HL-60/S4 treated with retinoic acid at 250 ng/mL for 4 days and 3 days (cell line): ENCODE measurements around the gene STXBP1.

Experiments
- in situ Hi-C: fragments of 300-500 bp; cut with MboI; formaldehyde crosslinking; loops from 2 replicates; pipeline ENCODE4 v1.7.0; 2022; ENCODE audit warnings: low sequenced_read_pairs

The STXBP1 gene

GRCh38 chr9:127712371-127712770 is 100.3 kb downstream of the STXBP1 start:
- in situ Hi-C loops: no loop called here

- in situ Hi-C loops: no loop called here
Measured at GRCh38 chr9:127712867-127713266, 100.8 kb downstream of the STXBP1 start.

- in situ Hi-C loops: no loop called here
Measured at GRCh38 chr9:127714020-127714750, 102.1 kb downstream of the STXBP1 start.

GRCh38 chr9:127714951-127715469 is 102.9 kb downstream of the STXBP1 start:
- in situ Hi-C loops: no loop called here

DNA sequence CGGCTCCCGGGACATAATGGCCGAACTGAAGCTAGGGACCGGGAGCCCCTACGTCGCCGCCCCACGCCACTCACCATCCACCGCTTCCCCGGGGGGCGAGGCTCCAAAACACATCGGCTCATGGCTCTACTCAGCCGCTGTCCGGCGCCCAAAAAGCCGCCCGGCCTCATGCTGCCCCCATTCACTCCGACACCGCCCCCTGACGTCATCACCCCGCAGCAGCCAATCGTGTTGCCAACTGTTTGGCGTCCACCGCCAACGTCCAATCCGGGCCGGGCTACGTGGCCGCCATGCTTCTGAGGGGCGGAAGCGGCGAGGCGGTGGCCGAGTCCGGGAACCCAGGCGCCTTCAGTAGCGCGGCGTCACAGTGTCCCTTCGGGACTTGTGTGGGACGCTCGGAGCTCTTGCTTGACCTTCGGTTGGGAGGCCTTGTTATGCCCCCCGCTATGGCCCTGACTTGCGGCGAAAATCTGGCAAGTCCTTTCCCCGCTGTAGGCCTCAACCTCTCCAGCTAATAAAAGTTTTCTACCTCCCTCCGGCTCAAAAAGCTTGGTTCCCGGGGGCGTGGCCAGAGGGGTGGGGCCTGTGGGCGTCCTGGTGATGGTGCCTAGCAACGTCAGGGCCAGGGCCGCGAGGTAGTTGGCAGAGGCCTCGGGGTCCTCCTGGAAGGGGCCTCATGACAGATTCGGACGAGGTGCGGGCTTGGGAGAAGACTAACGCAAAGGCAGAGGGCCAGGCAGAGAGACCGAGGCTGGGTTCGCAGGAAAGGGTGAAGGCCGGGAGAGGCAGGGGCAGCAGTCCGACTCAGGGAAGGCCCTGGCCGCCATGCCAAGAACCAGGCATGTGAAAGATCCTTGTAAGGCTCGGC is 103.6 kb downstream of the STXBP1 start, which contains the start of the genes PTRH1 and TTC16:
TSS of gene PTRH1 (minus strand) at position 194 of the 868 bp plus-strand sequence. CDS start at position 170, 24 bp downstream.
TSS of gene TTC16 (plus strand) at position 610 of the 868 bp plus-strand sequence. CDS start at position 677, 67 bp downstream.
- in situ Hi-C loops: no loop called here

- in situ Hi-C loops: no loop called here
Measured at GRCh38 chr9:127716412-127716811, 104.3 kb downstream of the STXBP1 start.

DNA sequence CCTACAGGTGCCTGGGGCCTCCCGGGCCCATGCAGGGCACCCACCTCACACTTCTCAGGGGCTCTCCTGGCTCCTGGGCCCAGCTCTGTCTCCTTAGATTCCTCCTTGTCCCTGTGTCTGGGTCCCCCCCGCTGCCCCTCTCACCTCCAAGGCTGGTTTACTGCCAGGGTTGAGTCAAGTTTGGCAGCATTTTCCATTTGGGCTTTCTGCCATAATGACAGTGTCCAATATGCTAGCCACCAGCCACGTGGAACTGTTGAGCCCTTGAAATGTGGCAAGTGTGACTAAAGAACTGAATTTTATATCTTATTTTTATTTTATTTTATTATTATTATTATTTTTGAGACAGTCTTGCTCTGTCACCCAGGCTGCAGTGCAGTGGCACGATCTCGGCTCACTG is 105.7 kb downstream of the STXBP1 start:
- in situ Hi-C loops: no loop called here

DNA sequence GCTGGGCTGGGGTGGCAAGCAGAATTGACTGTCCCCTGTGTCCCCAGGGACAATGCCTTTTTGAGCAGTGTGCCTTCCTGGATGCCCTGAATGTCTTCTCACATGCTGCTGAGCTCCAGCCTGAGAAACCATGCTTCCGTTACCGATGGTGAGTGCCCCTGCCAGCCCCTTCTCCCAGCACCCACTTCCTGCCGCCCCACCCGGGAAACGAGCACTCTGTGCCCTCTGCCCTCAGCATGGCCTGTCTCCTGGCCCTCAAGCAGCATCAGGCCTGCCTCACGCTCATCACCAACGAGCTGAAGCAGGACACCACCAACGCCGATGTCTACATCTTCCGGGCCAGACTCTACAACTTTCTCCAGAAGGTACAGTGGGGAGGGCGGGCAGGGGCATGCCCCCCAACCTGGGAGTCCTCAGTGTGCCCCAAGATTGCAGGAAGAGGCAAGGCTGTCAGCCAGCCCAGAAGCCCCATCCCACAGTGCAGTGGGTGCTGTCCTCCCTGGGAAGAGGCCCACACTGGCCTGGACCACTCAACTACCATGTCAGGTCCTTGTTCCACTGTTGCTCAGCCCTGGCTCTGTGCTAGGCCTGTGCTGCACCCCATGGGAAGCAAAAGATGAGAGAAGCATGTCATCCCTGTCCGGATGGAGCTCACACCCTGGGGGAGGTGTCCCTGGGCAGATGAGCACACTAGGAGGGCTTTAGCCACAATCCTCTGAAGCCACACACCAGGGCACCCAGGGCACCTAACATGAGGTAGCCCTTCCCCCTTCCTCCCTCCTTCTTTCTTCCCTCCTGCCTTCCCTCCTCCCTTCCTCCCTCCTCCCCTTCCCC is 108.2 kb downstream of the STXBP1 start:
- in situ Hi-C loops: no loop called here

- in situ Hi-C loops: no loop called here
Measured at GRCh38 chr9:127720865-127721227, 108.8 kb downstream of the STXBP1 start.

GRCh38 chr9:127721391-127721821 is 109.3 kb downstream of the STXBP1 start:
- in situ Hi-C loops: no loop called here

- in situ Hi-C loops: no loop called here
Measured at GRCh38 chr9:127722055-127722745, 110.1 kb downstream of the STXBP1 start.

DNA sequence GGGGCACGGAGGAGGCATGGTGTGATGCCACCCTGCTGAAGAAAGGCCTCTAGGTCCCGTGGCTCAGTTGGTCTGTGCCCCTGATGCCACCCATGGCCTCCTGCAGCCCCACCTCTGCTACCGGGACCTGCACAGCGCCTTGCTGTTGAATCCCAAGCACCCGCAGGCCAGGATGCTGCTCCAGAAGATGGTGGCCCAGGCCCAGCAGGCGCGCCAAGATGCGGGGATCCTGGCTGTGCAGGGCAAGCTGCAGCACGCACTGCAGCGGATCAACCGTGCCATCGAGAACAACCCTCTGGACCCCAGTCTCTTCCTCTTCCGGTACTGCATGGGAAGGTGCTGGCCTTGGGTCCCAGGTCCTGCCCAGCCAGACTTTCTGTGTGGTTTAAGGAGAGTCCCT is 110.9 kb downstream of the STXBP1 start:
- in situ Hi-C loops: no loop called here

GRCh38 chr9:127723444-127723843 is 111.4 kb downstream of the STXBP1 start:
- in situ Hi-C loops: no loop called here

DNA sequence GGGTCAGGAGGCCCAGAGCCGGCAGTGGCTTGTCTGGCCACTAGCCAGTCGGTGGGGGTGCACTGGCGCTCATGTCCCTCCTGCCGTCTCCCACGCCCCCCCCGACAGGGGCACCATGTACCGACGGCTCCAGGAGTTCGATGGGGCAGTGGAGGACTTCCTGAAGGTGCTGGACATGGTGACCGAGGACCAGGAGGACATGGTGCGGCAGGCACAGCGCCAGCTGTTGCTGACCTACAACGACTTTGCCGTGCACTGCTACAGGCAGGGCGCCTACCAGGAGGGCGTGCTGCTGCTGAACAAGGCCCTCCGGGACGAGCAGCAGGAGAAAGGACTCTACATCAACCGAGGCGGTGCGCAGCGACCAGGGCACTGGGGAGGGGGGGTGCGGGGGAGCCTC is 111.9 kb downstream of the STXBP1 start:
- in situ Hi-C loops: no loop called here

- in situ Hi-C loops: no loop called here
Measured at GRCh38 chr9:127726871-127727270, 114.8 kb downstream of the STXBP1 start.

GRCh38 chr9:127728808-127729207 is 116.7 kb downstream of the STXBP1 start:
- in situ Hi-C loops: no loop called here

- in situ Hi-C loops: loop anchor here (10.0 kb wide), 2 partner anchors 135 to 225 kb away; no protein-coding TSS in a partner anchor
Measured at GRCh38 chr9:127729522-127730256, 117.6 kb downstream of the STXBP1 start.

GRCh38 chr9:127730262-127730661 is 118.2 kb downstream of the STXBP1 start:
- in situ Hi-C loops: loop anchor here (10.0 kb wide), 2 partner anchors 135 to 225 kb away; no protein-coding TSS in a partner anchor

- in situ Hi-C loops: loop anchor here (10.0 kb wide), 2 partner anchors 134 to 226 kb away; no protein-coding TSS in a partner anchor
Measured at GRCh38 chr9:127730799-127731410, 118.8 kb downstream of the STXBP1 start.
